ENCODE data around the gene GAB2. TPM values are rescaled to one million over a fixed set of nuclear protein-coding genes. Genes with fewer than 3 reads are reported as not detected.

GAB2 gene
- total and polyA plus RNA-seq, 10 of the 15 experiments (the other 5 are each of a cell fraction or from before 2014, with no cell fraction given) = 0.69 to 12.6 (median 3.8) TPM

DNA sequence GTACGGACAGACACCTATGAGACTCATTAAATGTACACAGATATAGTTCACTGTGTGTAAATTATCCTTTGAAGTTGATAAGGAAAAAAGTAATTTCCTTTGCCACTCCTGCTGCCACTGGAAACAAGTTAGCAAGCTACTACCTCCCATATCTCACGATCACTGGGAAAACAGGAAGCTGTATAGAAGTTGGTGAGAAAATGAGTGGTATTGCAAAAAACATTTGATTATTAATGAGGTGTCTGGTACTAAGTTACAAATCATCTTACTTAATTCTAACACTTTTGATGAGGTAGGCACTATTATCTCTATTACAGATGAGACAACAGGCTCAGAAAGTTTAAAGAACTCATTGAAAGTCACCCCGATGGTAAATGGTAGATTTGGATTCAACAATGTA is 68.5 kb downstream of the GAB2 start:
- ATAC-seq (no peak), DNase-seq (ENCODE audit: low read depth, low spot score) (no peak), FAIRE-seq (no peak)
- no peaks in the 10 kb centered on the region for H3K9me3 ChIP-seq (replicated peaks; ENCODE audit: control insufficient read depth, insufficient read depth, low read length)
- no peak for TF ChIP-seq SPI1 (IDR thresholded peaks at IDR 0.05; ENCODE audit: borderline replicate concordance, insufficient read depth, low read depth, low read length)
- no peak for TF ChIP-seq NR2C2 (IDR thresholded peaks at IDR 0.05; ENCODE audit: borderline replicate concordance, control insufficient read depth, insufficient read length, low read depth)
- TF ChIP-seq SIN3A (IDR thresholded peaks at IDR 0.05; ENCODE audit: low read depth, low read length) = no peak
- TF ChIP-seq, protein P1, sequence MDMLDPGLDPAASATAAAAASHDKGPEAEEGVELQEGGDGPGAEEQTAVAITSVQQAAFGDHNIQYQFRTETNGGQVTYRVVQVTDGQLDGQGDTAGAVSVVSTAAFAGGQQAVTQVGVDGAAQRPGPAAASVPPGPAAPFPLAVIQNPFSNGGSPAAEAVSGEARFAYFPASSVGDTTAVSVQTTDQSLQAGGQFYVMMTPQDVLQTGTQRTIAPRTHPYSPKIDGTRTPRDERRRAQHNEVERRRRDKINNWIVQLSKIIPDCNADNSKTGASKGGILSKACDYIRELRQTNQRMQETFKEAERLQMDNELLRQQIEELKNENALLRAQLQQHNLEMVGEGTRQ (IDR thresholded peaks at IDR 0.05; ENCODE audit: borderline replicate concordance, low read depth, low read length) = no peak
- TF ChIP-seq SMAD5 (IDR thresholded peaks at IDR 0.05; ENCODE audit: low read depth) = no peak
- TF ChIP-seq IKZF2 (IDR thresholded peaks at IDR 0.05) = no peak
- no peak for TF ChIP-seq MYB (IDR thresholded peaks at IDR 0.05; ENCODE audit: borderline replicate concordance, low read depth, low read length)
- TF ChIP-seq, protein P2, sequence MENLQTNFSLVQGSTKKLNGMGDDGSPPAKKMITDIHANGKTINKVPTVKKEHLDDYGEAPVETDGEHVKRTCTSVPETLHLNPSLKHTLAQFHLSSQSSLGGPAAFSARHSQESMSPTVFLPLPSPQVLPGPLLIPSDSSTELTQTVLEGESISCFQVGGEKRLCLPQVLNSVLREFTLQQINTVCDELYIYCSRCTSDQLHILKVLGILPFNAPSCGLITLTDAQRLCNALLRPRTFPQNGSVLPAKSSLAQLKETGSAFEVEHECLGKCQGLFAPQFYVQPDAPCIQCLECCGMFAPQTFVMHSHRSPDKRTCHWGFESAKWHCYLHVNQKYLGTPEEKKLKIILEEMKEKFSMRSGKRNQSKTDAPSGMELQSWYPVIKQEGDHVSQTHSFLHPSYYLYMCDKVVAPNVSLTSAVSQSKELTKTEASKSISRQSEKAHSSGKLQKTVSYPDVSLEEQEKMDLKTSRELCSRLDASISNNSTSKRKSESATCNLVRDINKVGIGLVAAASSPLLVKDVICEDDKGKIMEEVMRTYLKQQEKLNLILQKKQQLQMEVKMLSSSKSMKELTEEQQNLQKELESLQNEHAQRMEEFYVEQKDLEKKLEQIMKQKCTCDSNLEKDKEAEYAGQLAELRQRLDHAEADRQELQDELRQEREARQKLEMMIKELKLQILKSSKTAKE (IDR thresholded peaks at IDR 0.05; ENCODE audit: low read depth, poor library complexity, severe bottlenecking) = no peak
- TF ChIP-seq POLR2A (IDR thresholded peaks at IDR 0.05; ENCODE audit: low read depth, low read length) = no peak
- TF ChIP-seq E4F1 (IDR thresholded peaks at IDR 0.05; ENCODE audit: borderline replicate concordance, partially characterized antibody) = no peak
- TF ChIP-seq SIX5 (IDR thresholded peaks at IDR 0.05; ENCODE audit: low read depth, low read length, severe bottlenecking) = no peak
- TF ChIP-seq BCL3 (IDR thresholded peaks at IDR 0.05; ENCODE audit: borderline replicate concordance, insufficient read depth, low read depth, low read length, poor library complexity, severe bottlenecking) = no peak
- TF ChIP-seq RAD21 (IDR thresholded peaks at IDR 0.05; ENCODE audit: insufficient read depth, low read depth, low read length) = no peak
- H3K27ac ChIP-seq (ENCODE audit: control insufficient read depth, insufficient read depth) = peak overlapping the region; percentile 71
- in situ Hi-C loops (cut with MboI) (no loop called here), intact Hi-C loops (cut with micrococcal nuclease; ENCODE audit: unreplicated experiment) (no loop called here)
- H4K20me1 ChIP-seq (ENCODE audit: control insufficient read depth, insufficient read depth) = no peaks in the 10 kb centered on the region
- no peak overlapping the region for H2AFZ ChIP-seq (ENCODE audit: control insufficient read depth, low read depth, low read length)
- H3K4me3 ChIP-seq = no peak overlapping the region
- H3K9ac ChIP-seq (ENCODE audit: control insufficient read depth, insufficient read depth, low read length) = peak overlapping the region; percentile 45; the same call in 1 of the 2 replicates
- peak overlapping the region; percentile 87; the same call in 1 of the 2 replicates for H3K4me2 ChIP-seq (ENCODE audit: control insufficient read depth, insufficient read depth)
- no peaks in the 10 kb centered on the region for H3K79me2 ChIP-seq (ENCODE audit: control insufficient read depth, insufficient read depth, low read length)
- ChIA-PET POLR2A (interaction anchor here (0.6 kb wide), 1 partner anchor 627 kb away, joined by 3 read pairs; no protein-coding TSS in a partner anchor), SMC1A (ENCODE audit: uncharacterized antibody, unreplicated experiment) (no interaction called here), CTCF (interaction anchor here (1.1 kb wide), 1 partner anchor 39 kb away, joined by 3 read pairs; no protein-coding TSS in a partner anchor), RAD21 (ENCODE audit: unreplicated experiment) (no interaction called here)
- H3K4me1 ChIP-seq (ENCODE audit: control insufficient read depth, insufficient read depth, low read length) = peaks cover 20% of the 10 kb centered on the region
- no peaks in the 10 kb centered on the region for H3K27me3 ChIP-seq (replicated peaks in 1 of 2; ENCODE audit: control insufficient read depth in 2 of 2, insufficient read depth in 2 of 2, low read length in 1 of 2)
- 81% methylated on average over 3 of the region's 3 CpGs for WGBS (ENCODE audit: insufficient coverage, insufficient replicate concordance, low lambda C conversion rate, missing lambda C conversion rate)
- BruUV-seq (replicated peaks) = no TSS peak
- H3K36me3 ChIP-seq (ENCODE audit: control insufficient read depth in 2 of 2, insufficient read depth in 2 of 2, low read length in 1 of 2) = no peaks in the 10 kb centered on the region
